DMS 273 (cell line): ENCODE measurements around the gene EPB41L4B.
"Not testable (repeated sequence)": the region's sequence is repeated elsewhere in the genome, so short reads cannot be mapped to it uniquely, and the experiment has no call there.

Experiments
- DNase-seq: peaks from one replicate; lab custom pipeline; 2025; ENCODE audit not compliant: unreplicated experiment; lab: John Stamatoyannopoulos, UW

The EPB41L4B gene

GRCh38 chr9:109246533-109246932 is 74.3 kb downstream of the EPB41L4B start:
- peak; percentile 39 for DNase-seq

DNA sequence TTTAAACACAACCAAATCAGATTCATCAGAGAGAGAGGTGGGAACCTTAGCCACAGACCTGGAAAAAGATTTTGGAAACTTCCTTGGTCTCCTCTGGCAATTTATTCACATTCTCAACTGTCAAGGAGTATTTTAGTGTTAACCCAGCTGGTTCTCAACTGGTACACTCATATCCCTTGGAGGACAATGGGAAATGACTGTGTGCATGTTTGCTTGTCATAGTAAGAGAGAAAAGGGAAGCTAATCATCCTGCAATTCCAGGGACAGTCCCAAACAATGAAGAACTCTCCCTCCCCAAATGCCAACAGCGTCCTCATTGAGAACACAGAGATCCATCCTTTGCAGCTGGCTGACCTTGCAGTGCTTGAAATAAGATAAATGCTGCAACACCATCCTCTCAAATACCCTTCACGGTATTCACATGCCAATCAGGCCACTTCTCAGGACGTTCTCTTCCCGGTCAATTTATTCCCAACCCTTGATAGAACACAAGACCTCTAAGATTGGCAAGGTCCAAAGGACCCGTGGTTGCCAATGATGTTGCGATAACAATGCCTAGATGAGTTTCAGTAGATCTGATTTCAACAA is 75.5 kb downstream of the EPB41L4B start:
- no peak for DNase-seq

DNA sequence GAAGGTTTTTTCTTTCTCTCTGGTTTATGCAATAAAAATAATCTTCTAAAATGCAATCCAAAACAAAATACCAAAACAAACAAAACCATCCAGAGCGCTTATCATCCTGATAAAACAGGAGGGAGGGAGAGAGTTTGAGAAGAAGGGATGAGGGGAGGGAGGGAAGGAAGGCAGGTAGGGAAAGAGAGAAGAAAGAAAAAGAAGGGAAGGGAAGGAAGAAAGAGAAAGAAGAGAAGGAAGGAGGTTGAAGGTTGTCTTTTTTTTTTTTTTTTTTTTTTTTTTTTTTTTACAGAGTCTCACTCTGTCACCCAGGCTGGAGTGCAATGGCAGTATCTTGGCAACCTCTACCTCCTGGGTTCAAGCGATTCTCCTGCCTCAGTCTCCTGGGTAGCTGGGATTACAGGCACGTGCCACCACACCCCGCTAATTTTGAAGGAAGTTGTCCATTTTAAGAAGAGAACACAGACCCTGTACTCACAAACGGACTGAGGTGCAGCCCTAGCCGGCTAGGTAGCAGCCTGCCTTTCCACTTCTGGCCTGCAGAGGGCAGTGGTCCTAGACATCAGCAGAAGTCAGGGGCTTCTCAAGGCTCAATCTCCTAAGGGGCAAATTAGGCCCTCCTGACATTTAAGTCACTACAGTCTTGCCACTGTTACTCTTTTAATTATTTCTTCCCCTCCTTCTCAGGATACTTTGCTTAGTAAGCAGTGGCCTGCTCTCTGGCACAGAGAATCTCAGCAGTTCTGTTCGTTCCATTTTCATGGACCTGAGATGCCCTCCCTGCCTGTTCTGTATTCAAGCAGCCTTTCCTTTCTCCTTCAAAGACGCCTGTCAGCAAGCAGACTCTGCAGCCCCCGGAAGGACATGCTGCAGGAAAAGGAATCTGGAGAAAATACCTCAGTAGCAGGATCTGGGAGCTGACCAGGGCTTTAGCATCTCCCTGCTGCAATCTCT is 76.4 kb downstream of the EPB41L4B start:
- DNase-seq, result peak; percentile 88

DNA sequence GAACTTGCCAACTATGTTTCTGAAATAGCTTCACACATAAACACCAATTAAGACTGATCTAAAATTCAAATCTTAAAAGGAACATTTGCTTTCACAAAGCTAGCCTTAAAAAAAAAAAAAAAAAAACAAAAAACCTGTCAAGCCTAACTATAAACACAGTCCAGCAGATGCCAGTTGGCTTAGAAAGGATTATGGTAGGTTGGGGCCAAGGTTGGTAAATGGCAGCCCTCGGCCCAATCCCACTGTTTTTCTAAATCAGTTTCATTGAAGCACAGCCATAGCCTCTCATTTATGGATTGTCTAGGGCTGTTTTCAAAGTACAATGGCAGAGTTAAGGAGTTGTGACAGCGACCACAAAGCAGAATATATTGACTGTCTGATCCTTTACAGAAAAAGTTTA is 78.1 kb downstream of the EPB41L4B start:
- peak; percentile 58 for DNase-seq

GRCh38 chr9:109242014-109242413 is 78.8 kb downstream of the EPB41L4B start:
- DNase-seq, result peak; percentile 74

GRCh38 chr9:109241207-109241606 is 79.7 kb downstream of the EPB41L4B start:
- no peak for DNase-seq

DNA sequence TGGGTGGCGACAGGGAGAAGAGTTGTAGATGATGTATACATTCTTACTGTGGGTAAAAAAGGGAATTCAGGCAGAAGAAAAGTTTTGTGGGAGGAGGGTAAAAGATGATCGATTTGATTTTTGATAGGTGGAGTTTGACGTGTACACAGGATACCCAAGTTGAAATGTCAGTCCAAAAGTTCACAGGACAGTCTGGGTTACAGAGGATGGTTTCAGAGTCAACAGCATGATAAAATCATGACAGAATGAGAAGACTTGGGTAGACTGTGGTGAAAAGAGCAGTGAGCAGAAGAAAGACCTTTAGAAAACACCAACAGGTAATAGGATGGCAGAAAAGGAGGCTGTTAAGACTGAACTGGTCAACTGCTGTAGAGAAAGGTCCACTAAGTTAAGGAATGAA is 81.6 kb downstream of the EPB41L4B start:
- no peak for DNase-seq

- DNase-seq, result peak; percentile 58
Observed at GRCh38 chr9:109238655-109239054, 82.2 kb downstream of the EPB41L4B start.

DNA sequence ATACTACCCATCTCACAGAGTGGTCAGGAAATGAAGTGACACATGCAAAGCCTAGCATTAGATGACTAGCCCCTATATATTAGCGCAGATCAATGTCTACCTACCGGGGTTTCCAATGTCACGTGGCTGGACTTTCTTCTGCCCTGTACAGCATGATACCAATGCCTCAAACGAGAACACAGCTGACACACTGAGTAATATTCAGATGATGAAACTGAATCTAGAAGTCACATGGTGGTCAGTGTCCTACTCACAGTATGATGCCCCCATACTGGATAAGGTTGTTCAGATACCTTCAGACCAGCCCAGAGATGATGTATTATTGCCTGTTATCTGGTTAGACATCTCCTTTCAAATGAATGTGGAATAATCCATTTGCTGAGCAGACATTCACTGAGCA is 82.7 kb downstream of the EPB41L4B start:
- DNase-seq, result no peak

DNA sequence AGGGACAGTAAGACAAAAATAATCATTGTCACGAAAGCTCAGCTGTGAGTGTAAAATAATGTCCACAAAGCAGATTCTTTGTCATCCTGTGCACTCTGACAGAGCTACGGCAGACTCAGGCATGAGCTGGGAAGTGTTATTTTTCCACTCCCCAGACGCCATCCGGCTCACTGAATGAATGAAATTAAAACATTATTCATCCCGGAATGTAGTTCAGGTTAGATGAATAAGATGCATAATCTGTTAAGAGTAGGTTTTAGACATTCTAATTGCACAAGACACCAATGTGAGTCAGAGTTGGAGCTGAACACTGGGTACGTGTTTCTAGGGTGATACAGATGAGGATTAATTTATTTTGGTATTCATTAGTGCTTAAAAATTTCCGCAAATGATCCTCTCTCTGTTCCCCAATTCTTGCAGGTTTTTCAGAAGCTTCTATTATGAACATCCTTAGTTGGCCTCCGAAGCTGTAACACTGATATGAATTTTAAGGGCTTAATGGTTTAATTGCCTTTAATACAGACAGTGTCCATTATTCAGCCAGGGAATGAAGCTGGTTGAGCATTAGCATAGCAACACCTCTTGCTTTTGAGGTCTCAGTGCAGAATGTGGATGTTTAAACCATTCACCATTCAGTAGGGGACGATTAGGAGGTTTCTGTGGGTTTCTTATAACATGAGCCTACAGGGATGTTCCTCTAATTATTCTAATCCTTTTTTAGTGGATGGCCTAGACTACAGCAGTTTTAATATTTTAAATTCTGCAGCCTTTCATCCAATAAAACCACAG is 88.2 kb downstream of the EPB41L4B start:
- peak; percentile 12 for DNase-seq

DNA sequence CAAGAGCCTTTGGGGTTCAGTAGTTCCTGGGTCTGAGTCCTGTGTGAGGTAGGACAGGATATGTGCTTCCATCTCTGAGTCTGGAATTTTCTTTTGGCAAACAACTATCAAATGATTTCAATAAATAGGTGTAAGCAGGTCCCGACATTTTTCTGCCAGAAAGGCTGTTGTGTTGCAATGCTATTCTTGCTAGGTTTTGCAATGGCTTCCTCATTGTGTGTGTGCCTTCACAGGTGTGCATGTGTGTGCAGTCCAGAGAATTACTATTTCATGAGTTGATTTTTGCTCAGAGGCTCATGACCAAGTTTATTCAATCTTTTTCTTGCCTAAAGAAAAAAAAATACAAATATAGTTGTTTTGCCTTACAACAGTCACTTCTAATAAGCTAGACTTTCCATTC is 89.3 kb downstream of the EPB41L4B start:
- DNase-seq, result no peak

GRCh38 chr9:109230277-109230676 is 90.6 kb downstream of the EPB41L4B start:
- DNase-seq, result peak; percentile 10

GRCh38 chr9:109229682-109230081 is 91.2 kb downstream of the EPB41L4B start:
- peak; percentile 29 for DNase-seq

GRCh38 chr9:109228093-109228642 is 92.7 kb downstream of the EPB41L4B start:
- DNase-seq, result no peak

DNA sequence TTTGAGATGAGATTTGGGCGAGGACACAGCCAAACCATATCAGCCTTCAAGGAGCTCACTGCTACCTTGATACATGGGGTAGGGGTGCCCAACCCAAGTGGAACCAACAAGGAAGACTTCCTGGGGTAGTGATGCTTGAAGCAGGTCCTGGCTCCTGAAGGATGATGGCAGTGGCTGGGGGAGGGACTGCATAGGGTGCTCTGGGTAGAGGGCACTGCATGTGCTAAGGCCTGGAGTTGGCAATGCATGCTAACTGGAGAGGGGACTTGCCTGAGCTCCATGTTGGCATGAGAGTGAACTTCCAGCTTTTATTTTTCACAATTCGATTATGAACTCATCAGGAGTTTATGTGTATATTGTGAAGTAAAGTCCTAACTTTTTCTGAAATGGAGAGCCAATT is 95.2 kb downstream of the EPB41L4B start:
- DNase-seq, result no peak

GRCh38 chr9:109224751-109225150 is 96.1 kb downstream of the EPB41L4B start:
- DNase-seq, result peak; percentile 86

- not testable (repeated sequence) for DNase-seq
Observed at GRCh38 chr9:109218242-109218641, 102.6 kb downstream of the EPB41L4B start.

DNA sequence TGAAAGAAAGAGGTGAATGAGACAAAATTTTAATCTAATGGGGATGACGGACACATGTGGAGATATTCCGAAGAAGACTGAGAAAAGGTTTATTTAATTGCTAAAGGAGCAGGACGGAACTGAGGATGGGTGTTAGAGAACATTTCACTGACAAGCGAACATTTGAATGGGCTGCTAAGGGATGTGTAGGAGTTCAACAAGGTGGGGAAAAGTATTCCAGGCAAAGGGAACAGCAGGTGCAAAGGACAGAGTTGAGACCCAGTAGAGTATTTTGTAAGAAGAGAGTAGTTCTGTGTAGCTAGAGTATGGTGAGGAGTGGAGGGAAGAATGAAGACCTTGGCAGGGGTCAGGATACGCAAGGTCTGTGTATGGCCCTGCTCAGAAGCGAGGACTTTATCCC is 106.4 kb downstream of the EPB41L4B start:
- no peak for DNase-seq

DNA sequence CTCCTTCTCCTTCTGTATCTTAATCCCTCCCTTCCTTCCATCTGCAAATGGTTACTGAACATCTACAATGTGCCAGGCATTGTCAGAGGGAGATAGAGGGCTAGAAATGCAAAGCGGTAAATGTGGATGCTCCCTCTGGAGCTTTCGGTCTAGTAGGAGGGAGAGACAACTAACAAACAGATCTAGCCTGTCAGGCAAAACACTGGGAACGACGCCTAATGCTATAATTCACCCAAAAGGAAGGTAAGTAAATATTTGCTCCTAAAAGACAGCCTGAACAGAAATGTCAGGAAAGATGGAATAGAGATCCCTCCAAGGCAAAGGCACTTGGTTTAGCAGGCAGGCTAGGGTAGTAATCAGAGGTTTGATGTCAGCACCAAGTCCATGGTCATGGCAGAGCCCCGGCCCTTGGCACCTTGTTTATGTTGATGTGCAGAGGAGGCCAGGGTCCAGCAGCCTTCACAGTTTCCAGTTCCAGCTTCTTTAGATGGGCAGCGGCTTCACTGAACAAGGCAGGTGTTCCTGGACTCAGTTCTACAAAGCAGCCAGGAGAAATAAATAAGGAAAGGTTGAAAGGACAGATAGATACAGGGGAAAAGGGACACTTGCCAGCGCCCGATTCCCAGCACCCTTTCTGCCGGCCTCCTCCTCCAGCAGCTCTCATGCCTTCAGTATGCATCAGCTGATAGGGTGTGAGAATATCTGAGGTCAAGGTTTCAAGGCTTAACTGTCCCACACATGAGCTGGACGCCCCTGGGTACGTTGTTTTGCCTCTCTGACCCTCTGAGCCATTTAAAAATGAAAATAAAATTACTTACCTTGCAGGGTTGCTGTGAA is 107.4 kb downstream of the EPB41L4B start:
- DNase-seq, result no peak

GRCh38 chr9:109212768-109213167 is 108.1 kb downstream of the EPB41L4B start:
- no peak for DNase-seq
